ENCODE data around the gene KREMEN1.

The KREMEN1 gene

DNA sequence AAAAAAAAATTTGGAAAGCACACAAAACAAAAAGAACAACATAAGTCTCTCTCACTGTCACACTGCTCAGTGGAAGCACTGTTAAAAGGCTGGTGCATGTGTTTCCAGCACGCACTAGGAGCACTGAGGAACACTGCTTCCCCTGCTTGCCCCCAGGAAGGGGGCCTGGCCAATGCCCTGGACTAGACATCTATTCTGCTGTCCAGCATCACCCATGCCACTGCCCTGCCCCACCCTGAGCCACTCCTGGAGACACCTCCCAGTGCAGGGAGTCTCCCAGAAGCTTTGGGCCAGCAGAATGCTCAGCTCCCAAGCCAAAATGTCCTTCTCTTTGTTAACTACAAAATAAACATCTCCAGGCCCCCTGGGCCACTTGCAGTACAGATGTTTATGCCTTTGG, 83.1 kb downstream of the KREMEN1 start:
- Histone ChIP-seq H3K36me3 (replicated peaks; ENCODE audit: insufficient read depth, low read length) (no peaks in the 10 kb centered on the region), H4K20me1 (ENCODE audit: insufficient read depth, low read length) (no peaks in the 10 kb centered on the region), H3K9ac (ENCODE audit: low read length) (no peak overlapping the region), H3K79me2 (ENCODE audit: low read length) (no peaks in the 10 kb centered on the region), H3K27me3 (replicated peaks; ENCODE audit: insufficient read depth, low read length) (0 out of 2 replicates have a peak, but pooled peaks cover 5% of the 10 kb centered on the region), H3K27ac (ENCODE audit: low read length) (no peak overlapping the region), H3K9me3 (replicated peaks; ENCODE audit: insufficient read depth, low read length) (no peaks in the 10 kb centered on the region), H3F3A (ENCODE audit: insufficient read depth, low read length) (no peaks in the 10 kb centered on the region), H2AFZ (ENCODE audit: low read length) (no peak overlapping the region), H3K9me2 (replicated peaks; ENCODE audit: insufficient read depth, low read length) (no peaks in the 10 kb centered on the region), H3K4me3 (ENCODE audit: low read length) (no peak overlapping the region), H3K4me2 (ENCODE audit: low read depth, low read length) (no peak overlapping the region), H3K4me1 (ENCODE audit: low read length) (0 out of 2 replicates have a peak, but pooled peaks cover 7% of the 10 kb centered on the region)
- no peak for DNase-seq
- TF ChIP-seq, protein P1, sequence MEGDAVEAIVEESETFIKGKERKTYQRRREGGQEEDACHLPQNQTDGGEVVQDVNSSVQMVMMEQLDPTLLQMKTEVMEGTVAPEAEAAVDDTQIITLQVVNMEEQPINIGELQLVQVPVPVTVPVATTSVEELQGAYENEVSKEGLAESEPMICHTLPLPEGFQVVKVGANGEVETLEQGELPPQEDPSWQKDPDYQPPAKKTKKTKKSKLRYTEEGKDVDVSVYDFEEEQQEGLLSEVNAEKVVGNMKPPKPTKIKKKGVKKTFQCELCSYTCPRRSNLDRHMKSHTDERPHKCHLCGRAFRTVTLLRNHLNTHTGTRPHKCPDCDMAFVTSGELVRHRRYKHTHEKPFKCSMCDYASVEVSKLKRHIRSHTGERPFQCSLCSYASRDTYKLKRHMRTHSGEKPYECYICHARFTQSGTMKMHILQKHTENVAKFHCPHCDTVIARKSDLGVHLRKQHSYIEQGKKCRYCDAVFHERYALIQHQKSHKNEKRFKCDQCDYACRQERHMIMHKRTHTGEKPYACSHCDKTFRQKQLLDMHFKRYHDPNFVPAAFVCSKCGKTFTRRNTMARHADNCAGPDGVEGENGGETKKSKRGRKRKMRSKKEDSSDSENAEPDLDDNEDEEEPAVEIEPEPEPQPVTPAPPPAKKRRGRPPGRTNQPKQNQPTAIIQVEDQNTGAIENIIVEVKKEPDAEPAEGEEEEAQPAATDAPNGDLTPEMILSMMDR (IDR thresholded peaks at IDR 0.05; ENCODE audit: low read length): no peak
- TF ChIP-seq EZH2phosphoT487 (IDR thresholded peaks at IDR 0.05; ENCODE audit: low read length) (no peak), EZH2 (optimal IDR thresholded peaks at IDR 0.05; ENCODE audit: low read depth, low read length) (no peak)

DNA sequence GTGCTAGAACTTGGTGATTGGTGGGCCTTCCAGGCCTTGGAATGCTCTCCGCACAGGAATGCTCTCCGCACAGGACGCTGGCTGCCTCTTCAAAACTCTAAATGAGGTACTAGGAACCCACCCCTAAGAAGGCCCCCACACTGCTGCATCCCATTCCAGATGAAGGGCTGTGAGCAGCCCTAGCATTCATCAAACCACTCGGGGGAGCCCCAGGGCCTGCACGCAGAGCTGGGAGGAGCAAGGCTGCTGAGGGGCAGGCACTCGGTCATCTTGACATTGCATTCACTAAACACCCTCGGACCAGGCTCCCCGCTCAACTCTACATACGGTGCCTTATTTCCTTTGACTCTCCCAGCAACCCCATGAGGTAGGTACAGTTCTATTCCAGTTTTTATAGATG, 83.7 kb downstream of the KREMEN1 start:
- no peak for DNase-seq
- no peaks in the 10 kb centered on the region for H3K9me2 ChIP-seq (replicated peaks; ENCODE audit: insufficient read depth, low read length)
- H4K20me1 ChIP-seq (ENCODE audit: insufficient read depth, low read length): no peaks in the 10 kb centered on the region
- H3K27me3 ChIP-seq (replicated peaks; ENCODE audit: insufficient read depth, low read length): 0 out of 2 replicates have a peak, but pooled peaks cover 5% of the 10 kb centered on the region
- no peak overlapping the region for H3K4me2 ChIP-seq (ENCODE audit: low read depth, low read length)
- H3K36me3 ChIP-seq (replicated peaks; ENCODE audit: insufficient read depth, low read length): no peaks in the 10 kb centered on the region
- TF ChIP-seq, protein P1 (IDR thresholded peaks at IDR 0.05; ENCODE audit: low read length): no peak
- TF ChIP-seq EZH2phosphoT487 (IDR thresholded peaks at IDR 0.05; ENCODE audit: low read length) (no peak), EZH2 (optimal IDR thresholded peaks at IDR 0.05; ENCODE audit: low read depth, low read length) (no peak)
- H3K27ac ChIP-seq (ENCODE audit: low read length): no peak overlapping the region
- H3K9ac ChIP-seq (ENCODE audit: low read length): no peak overlapping the region
- 0 out of 2 replicates have a peak, but pooled peaks cover 7% of the 10 kb centered on the region for H3K4me1 ChIP-seq (ENCODE audit: low read length)
- no peak overlapping the region for H3K4me3 ChIP-seq (ENCODE audit: low read length)
- H3K9me3 ChIP-seq (replicated peaks; ENCODE audit: insufficient read depth, low read length): no peaks in the 10 kb centered on the region
- H3F3A ChIP-seq (ENCODE audit: insufficient read depth, low read length): no peaks in the 10 kb centered on the region
- H3K79me2 ChIP-seq (ENCODE audit: low read length): no peaks in the 10 kb centered on the region
- H2AFZ ChIP-seq (ENCODE audit: low read length): no peak overlapping the region

DNA sequence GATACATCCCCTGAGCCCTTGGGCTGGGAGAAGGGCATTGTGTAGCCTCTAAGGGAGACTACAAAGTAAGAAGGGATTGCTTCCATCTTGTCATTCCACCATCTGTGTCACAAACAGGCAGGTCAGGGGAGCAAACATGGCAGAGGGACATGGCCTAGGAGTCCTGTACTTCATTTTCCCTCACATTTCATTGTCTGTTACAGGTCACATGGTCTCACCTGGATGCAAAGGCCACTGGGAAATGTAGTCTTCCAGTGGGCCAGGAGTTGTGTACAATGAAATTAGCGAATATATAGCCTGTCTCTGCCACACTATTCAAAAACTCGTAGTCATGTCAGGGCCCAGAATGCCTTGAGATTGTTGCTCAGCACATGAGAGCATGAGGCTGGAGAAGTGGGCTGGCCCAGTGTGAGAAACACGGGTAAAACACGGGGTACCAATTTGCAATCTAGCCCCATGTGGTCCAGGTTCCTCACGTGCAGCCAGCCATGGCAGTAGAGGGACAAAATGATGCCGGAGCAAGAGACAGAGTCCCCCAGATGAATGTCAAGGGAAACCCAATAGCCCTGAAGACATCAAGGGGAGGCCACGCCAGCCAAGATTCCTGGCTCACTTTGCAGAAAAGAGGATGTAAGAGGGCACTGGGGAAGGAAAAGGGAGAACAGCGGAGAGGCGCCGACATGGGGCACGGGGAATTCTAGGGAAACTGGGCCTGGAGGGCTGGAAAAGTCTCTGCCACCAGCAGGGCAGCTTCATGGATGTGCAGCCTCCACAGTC, 85.1 kb downstream of the KREMEN1 start:
- Histone ChIP-seq H2AFZ (ENCODE audit: low read length) (no peak overlapping the region), H3K4me2 (ENCODE audit: low read depth, low read length) (no peak overlapping the region)
- no peak for DNase-seq

More for the DNA sequence above, 85.1 kb downstream of the KREMEN1 start:
- Histone ChIP-seq H3K4me1 (ENCODE audit: low read length) (0 out of 2 replicates have a peak, but pooled peaks cover 7% of the 10 kb centered on the region), H3K9me3 (replicated peaks; ENCODE audit: insufficient read depth, low read length) (no peaks in the 10 kb centered on the region), H3K36me3 (replicated peaks; ENCODE audit: insufficient read depth, low read length) (no peaks in the 10 kb centered on the region), H3F3A (ENCODE audit: insufficient read depth, low read length) (no peaks in the 10 kb centered on the region), H3K27ac (ENCODE audit: low read length) (no peak overlapping the region), H3K9me2 (replicated peaks; ENCODE audit: insufficient read depth, low read length) (no peaks in the 10 kb centered on the region), H3K27me3 (replicated peaks; ENCODE audit: insufficient read depth, low read length) (0 out of 2 replicates have a peak, but pooled peaks cover 5% of the 10 kb centered on the region), H3K79me2 (ENCODE audit: low read length) (no peaks in the 10 kb centered on the region), H4K20me1 (ENCODE audit: insufficient read depth, low read length) (no peaks in the 10 kb centered on the region), H3K9ac (ENCODE audit: low read length) (no peak overlapping the region), H3K4me3 (ENCODE audit: low read length) (no peak overlapping the region)
- TF ChIP-seq, protein P1 (IDR thresholded peaks at IDR 0.05; ENCODE audit: low read length): no peak
- TF ChIP-seq EZH2 (optimal IDR thresholded peaks at IDR 0.05; ENCODE audit: low read depth, low read length) (no peak), EZH2phosphoT487 (IDR thresholded peaks at IDR 0.05; ENCODE audit: low read length) (no peak)

Data from MM.1S (cell line).